Testis (tissue), 5 donors: ENCODE measurements around the gene USP32. TPM values are rescaled to one million over a fixed set of nuclear protein-coding genes. Genes with fewer than 3 reads are reported as not detected.
"Not testable (repeated sequence)": the region's sequence is repeated elsewhere in the genome, so short reads cannot be mapped to it uniquely, and the experiment has no call there.

ENCODE experiments used
- DNase-seq: peaks from one replicate; pipeline ENCODE4 v3.0.0-alpha.2; 2019
- H3K27ac ChIP-seq, 2 donors: fragments of 200-600 bp; sonication (generic); one replicate each; pipeline ENCODE4 v1.5.1; 2019
- H3K27me3 ChIP-seq: fragments of 200-600 bp; sonication (generic); one replicate; pipeline ENCODE4 v1.5.1; 2019
- H3K36me3 ChIP-seq: fragments of 200-600 bp; sonication (generic); one replicate; pipeline ENCODE4 v1.5.1; 2017; ENCODE audit warnings: low read depth; ENCODE audit errors: missing control alignments
- H3K4me1 ChIP-seq: fragments of 200-600 bp; sonication (generic); one replicate; pipeline ENCODE4 v1.5.1; 2019
- H3K4me3 ChIP-seq, 2 donors: fragments of 200-600 bp; sonication (generic); one replicate each; pipeline ENCODE4 v1.5.1; 2017 to 2019
- H3K9me3 ChIP-seq: fragments of 200-600 bp; sonication (generic); one replicate; pipeline ENCODE4 v1.5.1; 2017
- CTCF ChIP-seq, 3 experiments: fragments of 450-650 bp in 2 of 3; fragments of 200-600 bp in 1 of 3; sonication (generic) in 1 of 3; IDR thresholded peaks; one replicate each; pipeline ENCODE4 v1.5.1; 2016 to 2019; ENCODE audit warnings: antibody characterized with exemption in 3 of 3, mild to moderate bottlenecking in 2 of 3, moderate library complexity in 1 of 3
- POLR2A ChIP-seq: fragments of 450-650 bp; IDR thresholded peaks from one replicate; pipeline ENCODE4 v1.6.1; 2017; ENCODE audit warnings: antibody characterized with exemption, mild to moderate bottlenecking, moderate library complexity
- WGBS, 2 donors: methylation state at CpG; one replicate each; pipeline ENCODE4 v1.1.5; 2018; 5-methylcytosine and 5-hydroxymethylcytosine counted together
- intact Hi-C: fragments of 100-400 bp; cut with DNase I; formaldehyde crosslinking; loops from one replicate; pipeline ENCODE4 v1.15.1; 2023; ENCODE audit warnings: low total_unique reads
- long read RNA-seq, 2 donors: transcript quantifications; one replicate each; lab custom pipeline, GENCODE V29; 2026
- polyA plus RNA-seq: library from polyadenylated mRNA; stranded (reverse); fragments of 350-450 nt; fragmentation: Illumina TruSeq; extraction: RNeasy Lipid Tissue Mini Kit (QIAGEN cat#74804); gene quantifications from one replicate; pipeline ENCODE4 v1.2.3, GENCODE V29; 2014; ENCODE audit warnings: low read depth, low replicate concordance; ENCODE audit not compliant: insufficient read depth
- total RNA-seq, 2 donors: library from RNA; depleted of rRNA; stranded (reverse); fragments of >200 nt; gene quantifications; one replicate each; pipeline ENCODE4 v1.2.3, GENCODE V29; 2016

USP32 gene
- total RNA-seq, result 100 to 1,000 TPM; 113 to 166 TPM
- polyA plus RNA-seq, result 279 TPM
- long read RNA-seq, donor 1, full-length matches to known transcripts, result 1 of 7 reads
- long read RNA-seq, donor 1, partial matches to known transcripts, result 6 of 7 reads
- long read RNA-seq, donor 1, other reads (novel, unspliced or antisense), result 0 of 7 reads
- long read RNA-seq, donor 2, full-length matches to known transcripts, result 3 of 3 reads
- long read RNA-seq, donor 2, partial matches to known transcripts, result 0 of 3 reads
- long read RNA-seq, donor 2, other reads (novel, unspliced or antisense), result 0 of 3 reads

DNA sequence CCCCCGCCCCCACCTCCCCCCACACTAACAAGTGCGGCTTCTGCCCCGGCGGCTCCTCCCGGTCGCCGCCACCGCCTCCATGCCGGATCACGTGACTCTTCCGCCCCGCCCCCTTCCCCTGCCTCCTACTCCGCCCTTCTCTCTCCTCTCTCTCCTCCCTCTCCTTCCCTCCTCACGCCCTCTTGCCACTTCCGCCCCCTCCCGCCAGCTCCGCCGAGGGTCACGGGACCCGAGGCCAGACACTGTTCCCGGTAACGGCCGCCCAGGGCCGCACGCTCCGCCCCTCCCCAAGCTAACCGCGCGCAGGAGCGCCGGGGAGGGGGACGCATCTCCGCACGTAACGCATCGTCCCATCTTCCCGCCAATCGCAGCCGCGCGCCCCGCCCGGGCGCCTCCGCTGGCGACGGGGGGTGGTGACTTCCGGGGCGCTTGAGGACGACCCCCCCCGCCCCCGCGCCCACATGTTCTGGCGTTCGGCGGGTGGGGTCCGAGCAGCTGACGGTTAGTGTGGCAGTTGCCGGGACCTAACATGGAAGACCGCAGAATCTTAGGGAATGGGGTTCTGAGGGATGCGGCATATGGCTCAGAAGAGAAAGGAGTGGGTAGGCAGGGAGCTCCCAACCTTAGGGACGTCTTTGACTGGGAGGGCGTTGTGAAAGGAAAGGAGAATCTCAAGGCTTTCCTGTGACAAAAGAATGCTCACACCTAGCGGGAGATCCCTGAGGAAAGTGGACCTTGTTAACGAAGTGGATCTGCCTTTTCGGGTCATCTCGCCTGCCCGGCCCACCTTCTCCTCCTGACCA, at the start of gene USP32:
USP32 (minus strand) TSS at position 92 of the 803 bp plus-strand sequence. CDS start 194 bp downstream, outside the sequence.
- Histone ChIP-seq H3K9me3 (no peaks in the 10 kb centered on the region), H3K36me3 (no peaks in the 10 kb centered on the region), H3K27me3 (no peaks in the 10 kb centered on the region), H3K27ac (peak within 1 kb of the TSS; percentile 97 to 99), H3K4me1 (peaks cover 15% of the 10 kb centered on the region), H3K4me3 (peak within 1 kb of the TSS; percentile 91 to 99)
- peak; percentile 98 for DNase-seq
- TF ChIP-seq POLR2A (peak; percentile 52), CTCF (IDR thresholded peaks at IDR 0.05) (peak in 2 of 3 experiments; percentile 6 to 33)
- intact Hi-C loops, result no loop called here
- WGBS, 2 donors, result 0% methylated on average over 37 to 68 of the region's 68 CpGs

- no peak overlapping the region for H3K4me3 ChIP-seq
- H3K4me1 ChIP-seq, result peaks cover 4% of the 10 kb centered on the region
- DNase-seq, result no peak
- H3K27me3 ChIP-seq, result no peaks in the 10 kb centered on the region
- no peak overlapping the region for H3K27ac ChIP-seq
- H3K36me3 ChIP-seq, result no peaks in the 10 kb centered on the region
- TF ChIP-seq POLR2A (no peak), CTCF (IDR thresholded peaks at IDR 0.05) (no peak)
- intact Hi-C loops, result loop anchor here (10.0 kb wide), 1 partner anchor 305 kb away; no protein-coding TSS in a partner anchor
- no peaks in the 10 kb centered on the region for H3K9me3 ChIP-seq
- 51 to 82% methylated on average over 2 of the region's 2 CpGs for WGBS, 2 donors
These were observed 47.6 kb upstream of the USP32 start for GRCh38 chr17:60439501-60439900.

DNA sequence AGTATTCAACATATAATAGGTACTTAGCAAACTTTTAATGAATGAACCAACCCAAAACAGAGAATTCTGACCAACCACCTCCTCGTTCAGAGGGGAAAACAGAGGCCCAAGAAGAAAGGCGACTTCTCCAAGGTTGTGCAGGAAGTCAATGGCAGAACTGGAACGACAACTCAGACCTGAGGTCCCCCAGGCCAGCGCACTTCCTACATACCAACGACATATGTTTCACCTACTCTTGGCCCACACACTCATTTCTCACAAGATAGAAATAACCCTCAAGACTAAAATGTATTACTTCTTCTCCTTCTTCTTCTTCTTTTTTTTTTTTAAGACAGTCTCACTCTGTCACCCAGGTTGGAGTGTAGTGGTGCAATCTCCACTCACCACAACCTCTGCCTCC, 44.7 kb upstream of the USP32 start:
- Histone ChIP-seq H3K9me3 (no peaks in the 10 kb centered on the region), H3K36me3 (no peaks in the 10 kb centered on the region), H3K4me1 (peaks cover 4% of the 10 kb centered on the region), H3K4me3 (no peak overlapping the region), H3K27ac (no peak overlapping the region), H3K27me3 (no peaks in the 10 kb centered on the region)
- DNase-seq, result no peak
- 38 to 56% methylated on average over 5 of the region's 5 CpGs for WGBS, 2 donors
- intact Hi-C loops, result loop anchor here (10.0 kb wide), 1 partner anchor 302 kb away; no protein-coding TSS in a partner anchor
- no peak for TF ChIP-seq POLR2A
- TF ChIP-seq CTCF (IDR thresholded peaks at IDR 0.05), result no peak

GRCh38 chr17:60435244-60436167, 43.6 kb upstream of the USP32 start:
- peak; percentile 88 for DNase-seq
- WGBS, 2 donors, result 47 to 62% methylated on average over 27 to 28 of the region's 28 CpGs
- H3K4me1 ChIP-seq, result peaks cover 4% of the 10 kb centered on the region
- H3K9me3 ChIP-seq, result no peaks in the 10 kb centered on the region
- intact Hi-C loops, result loop anchor here (10.0 kb wide), 1 partner anchor 301 kb away; no protein-coding TSS in a partner anchor
- H3K27me3 ChIP-seq, result no peaks in the 10 kb centered on the region
- no peak for TF ChIP-seq POLR2A
- TF ChIP-seq CTCF (IDR thresholded peaks at IDR 0.05), result peak; percentile 78 to 96 (median 92)
- no peaks in the 10 kb centered on the region for H3K36me3 ChIP-seq
- no peak overlapping the region for H3K4me3 ChIP-seq
- H3K27ac ChIP-seq, result no peak overlapping the region

- not testable (repeated sequence) for DNase-seq, H3K4me3 ChIP-seq, H3K27me3 ChIP-seq, H3K27ac ChIP-seq, H3K4me1 ChIP-seq, H3K36me3 ChIP-seq, H3K9me3 ChIP-seq
- intact Hi-C loops, result loop anchor here (10.0 kb wide), 1 partner anchor 299 kb away; no protein-coding TSS in a partner anchor
- 94 to 99% methylated on average over 4 of the region's 4 CpGs for WGBS, 2 donors
These were observed 41.4 kb upstream of the USP32 start for GRCh38 chr17:60433021-60433997.

DNA sequence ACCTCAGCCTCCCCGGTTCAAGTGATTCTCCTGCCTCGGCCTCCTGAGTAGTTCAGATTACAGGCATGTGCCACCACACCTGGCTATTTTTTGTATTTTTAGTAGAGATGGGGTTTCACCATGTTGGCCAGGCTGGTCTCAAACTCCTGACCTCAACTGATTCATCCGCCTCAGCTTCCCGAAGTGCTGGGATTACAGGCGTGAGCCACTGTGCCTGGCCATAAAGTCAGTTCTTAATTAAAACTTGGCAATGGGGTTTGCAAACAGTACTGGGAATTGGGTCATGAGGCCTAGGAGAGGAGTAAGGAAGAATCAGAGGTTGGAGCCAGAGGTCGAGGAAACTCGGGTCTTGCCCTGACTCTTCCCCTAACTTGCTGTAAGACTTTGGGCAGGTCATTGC, 38.6 kb upstream of the USP32 start:
- intact Hi-C loops, result loop anchor here (10.0 kb wide), 1 partner anchor 296 kb away; no protein-coding TSS in a partner anchor
- H3K9me3 ChIP-seq, H3K36me3 ChIP-seq, H3K27ac ChIP-seq, H3K27me3 ChIP-seq, H3K4me1 ChIP-seq, DNase-seq, H3K4me3 ChIP-seq: not testable (repeated sequence)
- 85 to 92% methylated on average over 7 of the region's 7 CpGs for WGBS, 2 donors
